Spleen (tissue), 7 donors: ENCODE results near the gene ZNF718.

Source experiments
- POLR2A ChIP-seq, 3 donors: fragments of 450-650 bp; IDR thresholded peaks; one replicate each; pipeline ENCODE4 v1.5.1; 2017; ENCODE audit warnings: antibody characterized with exemption in 3 of 3, mild to moderate bottlenecking in 1 of 3
- POLR2AphosphoS5 ChIP-seq, 3 donors: sonication (generic); formaldehyde crosslinking; IDR thresholded peaks; one replicate each; pipeline ENCODE4 v1.5.1; 2017; ENCODE audit warnings: antibody characterized with exemption in 3 of 3
- TF ChIP-seq, protein P1 (sequence below), 11 experiments: fragments of 200-600 bp in 7 of 11; fragments of 450-650 bp in 4 of 11; sonication (generic) in 4 of 11; IDR thresholded peaks in 8 of 11; conservative IDR thresholded peaks in 3 of 11; 1 replicate in 7 of 11; 2 replicates in 4 of 11; pipeline versions ENCODE4 v1.4.0 to v1.8.0; 2016 to 2021; ENCODE audit warnings: antibody characterized with exemption in 11 of 11, inconsistent platforms in 4 of 11, mild to moderate bottlenecking in 1 of 11
- donor health status: DM: no; HTN: no; CAD: no; lungs with moderate emphysema.
- donor health status: DM: no; HTN: no; CAD: no.
- donor health status: DM: no; HTN: no; CAD: no.

DNA sequence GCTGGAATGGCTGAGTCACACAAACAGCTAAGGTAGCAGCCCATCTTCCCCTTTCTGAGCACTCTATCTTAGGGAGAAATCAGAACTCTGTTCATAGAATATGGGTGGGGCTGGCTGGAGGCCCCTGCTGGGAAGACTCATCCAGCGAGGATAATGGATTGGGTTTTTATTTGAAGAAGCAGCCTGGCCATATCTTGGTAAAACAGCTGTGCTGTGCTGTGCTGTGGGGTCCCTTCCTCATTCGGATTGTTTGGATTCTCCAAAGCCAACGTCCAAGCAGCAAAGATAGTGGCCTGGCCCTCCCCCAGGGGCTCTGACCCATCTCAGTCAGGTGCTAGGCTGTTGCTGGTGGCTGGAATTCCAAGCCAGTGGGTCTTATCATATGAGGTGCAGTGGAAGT is 63.8 kb downstream of the ZNF718 start:
- TF ChIP-seq, protein P1, sequence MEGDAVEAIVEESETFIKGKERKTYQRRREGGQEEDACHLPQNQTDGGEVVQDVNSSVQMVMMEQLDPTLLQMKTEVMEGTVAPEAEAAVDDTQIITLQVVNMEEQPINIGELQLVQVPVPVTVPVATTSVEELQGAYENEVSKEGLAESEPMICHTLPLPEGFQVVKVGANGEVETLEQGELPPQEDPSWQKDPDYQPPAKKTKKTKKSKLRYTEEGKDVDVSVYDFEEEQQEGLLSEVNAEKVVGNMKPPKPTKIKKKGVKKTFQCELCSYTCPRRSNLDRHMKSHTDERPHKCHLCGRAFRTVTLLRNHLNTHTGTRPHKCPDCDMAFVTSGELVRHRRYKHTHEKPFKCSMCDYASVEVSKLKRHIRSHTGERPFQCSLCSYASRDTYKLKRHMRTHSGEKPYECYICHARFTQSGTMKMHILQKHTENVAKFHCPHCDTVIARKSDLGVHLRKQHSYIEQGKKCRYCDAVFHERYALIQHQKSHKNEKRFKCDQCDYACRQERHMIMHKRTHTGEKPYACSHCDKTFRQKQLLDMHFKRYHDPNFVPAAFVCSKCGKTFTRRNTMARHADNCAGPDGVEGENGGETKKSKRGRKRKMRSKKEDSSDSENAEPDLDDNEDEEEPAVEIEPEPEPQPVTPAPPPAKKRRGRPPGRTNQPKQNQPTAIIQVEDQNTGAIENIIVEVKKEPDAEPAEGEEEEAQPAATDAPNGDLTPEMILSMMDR (IDR thresholded peaks at IDR 0.05 in 8 of 11, conservative IDR thresholded peaks at IDR 0.05 in 3 of 11) = no peak
- no peak for TF ChIP-seq POLR2A (IDR thresholded peaks at IDR 0.05)
- TF ChIP-seq POLR2AphosphoS5 (IDR thresholded peaks at IDR 0.05) = no peak
